Uterus (tissue), 4 donors: ENCODE data around the gene ZHX3. TPM values are rescaled to one million over a fixed set of nuclear protein-coding genes. Genes with fewer than 3 reads are reported as not detected.

Source experiments
- DNase-seq, 2 donors: peaks; one replicate each; pipeline ENCODE4 v3.0.0-alpha.2; 2019 to 2020
- H3K27ac ChIP-seq, 2 donors: fragments of 200-600 bp; sonication (generic); 1 replicate in 1 of 2; 2 replicates in 1 of 2; pipeline ENCODE4 v1.5.1; 2016 to 2018
- H3K27me3 ChIP-seq, 2 donors: fragments of 200-600 bp; sonication (generic); one replicate each; pipeline ENCODE4 v1.5.1; 2018 to 2019; ENCODE audit warnings: control low read depth in 1 of 2
- H3K36me3 ChIP-seq, 2 donors: fragments of 200-600 bp; sonication (generic); one replicate each; pipeline ENCODE4 v1.5.1; 2019; ENCODE audit warnings: control low read depth in 1 of 2
- H3K4me1 ChIP-seq, 2 donors: fragments of 200-600 bp; sonication (generic); one replicate each; pipeline ENCODE4 v1.5.1; 2018 to 2019; ENCODE audit warnings: control low read depth in 1 of 2
- H3K4me3 ChIP-seq, 2 donors: fragments of 200-600 bp; sonication (generic); 1 replicate in 1 of 2; 2 replicates in 1 of 2; pipeline ENCODE4 v1.5.1; 2018 to 2019; ENCODE audit warnings: mild to moderate bottlenecking in 1 of 2
- H3K9me3 ChIP-seq, 2 donors: fragments of 200-600 bp; sonication (generic); one replicate each; pipeline ENCODE4 v1.5.1; 2019; ENCODE audit warnings: control low read depth in 1 of 2
- CTCF ChIP-seq, 4 experiments: fragments of 200-600 bp in 2 of 4; fragments of 450-650 bp in 2 of 4; sonication (generic) in 2 of 4; IDR thresholded peaks; one replicate each; pipeline ENCODE4 v1.5.1; 2016 to 2019; ENCODE audit warnings: antibody characterized with exemption in 4 of 4, mild to moderate bottlenecking in 2 of 4, moderate library complexity in 1 of 4
- POLR2A ChIP-seq, 2 donors: fragments of 450-650 bp; IDR thresholded peaks; one replicate each; pipeline ENCODE4 v1.6.1; 2016; ENCODE audit warnings: antibody characterized with exemption in 2 of 2, mild to moderate bottlenecking in 1 of 2, moderate library complexity in 1 of 2
- intact Hi-C: fragments of 100-400 bp; cut with DNase I; formaldehyde crosslinking; loops from one replicate; pipeline ENCODE4 v1.15.1; 2023; ENCODE audit warnings: low total_unique reads
- total RNA-seq, 4 donors: library from RNA; depleted of rRNA in 3 of 4; stranded (reverse); fragments of >200 nt in 3 of 4; gene quantifications; one replicate each; pipeline versions ENCODE4 v1.1.0 to v1.2.4, GENCODE V29; 2014 to 2023
- donor health status: DM: yes; HTN: yes; CAD: no.

ZHX3 gene
- total RNA-seq, 4 donors from 2014 or later = 18.7 to 85.2 (median 25.0) TPM

DNA sequence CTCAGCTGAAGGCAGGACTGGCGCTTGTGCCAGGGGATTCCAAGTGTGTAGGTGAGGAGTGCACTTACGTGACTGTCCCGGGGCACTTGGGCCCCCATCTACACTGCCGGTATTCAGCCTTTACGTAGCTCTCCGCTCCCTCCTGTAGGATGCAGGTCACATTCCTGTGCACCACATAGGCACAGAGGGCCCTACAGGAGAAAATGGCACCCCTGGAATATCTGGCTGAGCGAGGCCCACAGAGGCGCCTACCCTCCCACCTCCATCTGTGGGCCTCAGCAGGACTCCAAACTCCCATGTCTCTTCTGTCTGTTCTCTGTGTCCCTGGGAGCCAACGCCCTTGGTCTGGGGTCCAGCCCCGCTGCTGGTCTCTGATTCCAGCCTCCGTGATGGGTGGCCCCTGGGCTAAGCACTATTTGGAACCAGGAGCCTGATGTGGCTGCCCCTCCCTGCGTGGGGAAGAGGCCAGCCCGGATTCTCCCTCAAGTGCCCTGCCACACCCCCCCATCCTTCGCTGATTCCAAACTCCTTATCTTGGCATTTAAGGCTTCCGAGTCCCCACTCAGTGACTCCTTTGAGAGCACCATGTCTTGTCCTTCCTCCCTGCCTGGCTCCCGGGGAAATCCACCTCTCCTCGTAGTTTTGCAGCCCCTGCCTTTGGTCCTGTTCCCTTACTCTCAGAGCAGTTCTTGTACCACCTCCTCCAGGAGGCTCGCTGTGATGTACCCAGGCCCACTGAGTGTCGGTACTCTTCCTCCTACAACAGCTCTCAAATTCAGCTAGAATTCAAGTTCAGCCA is 47.6 kb upstream of the ZHX3 start:
- intact Hi-C loops = no loop called here
- Histone ChIP-seq H3K9me3 (no peaks in the 10 kb centered on the region), H3K27ac (no peak overlapping the region), H3K4me1 (peaks cover 0 to 5% of the 10 kb centered on the region in 2 donors), H3K36me3 (no peaks in the 10 kb centered on the region), H3K4me3 (no peak overlapping the region), H3K27me3 (no peaks in the 10 kb centered on the region)
- TF ChIP-seq CTCF (IDR thresholded peaks at IDR 0.05) (no peak), POLR2A (IDR thresholded peaks at IDR 0.05) (no peak)
- no peak for DNase-seq

GRCh38 chr20:41364236-41364855 is 46.8 kb upstream of the ZHX3 start:
- TF ChIP-seq POLR2A (IDR thresholded peaks at IDR 0.05) (no peak), CTCF (IDR thresholded peaks at IDR 0.05) (no peak)
- Histone ChIP-seq H3K27me3 (no peaks in the 10 kb centered on the region), H3K4me3 (no peak overlapping the region), H3K27ac (no peak overlapping the region), H3K4me1 (peaks cover 0 to 5% of the 10 kb centered on the region in 2 donors), H3K9me3 (no peaks in the 10 kb centered on the region), H3K36me3 (no peaks in the 10 kb centered on the region)
- DNase-seq = no peak
- intact Hi-C loops = no loop called here

DNA sequence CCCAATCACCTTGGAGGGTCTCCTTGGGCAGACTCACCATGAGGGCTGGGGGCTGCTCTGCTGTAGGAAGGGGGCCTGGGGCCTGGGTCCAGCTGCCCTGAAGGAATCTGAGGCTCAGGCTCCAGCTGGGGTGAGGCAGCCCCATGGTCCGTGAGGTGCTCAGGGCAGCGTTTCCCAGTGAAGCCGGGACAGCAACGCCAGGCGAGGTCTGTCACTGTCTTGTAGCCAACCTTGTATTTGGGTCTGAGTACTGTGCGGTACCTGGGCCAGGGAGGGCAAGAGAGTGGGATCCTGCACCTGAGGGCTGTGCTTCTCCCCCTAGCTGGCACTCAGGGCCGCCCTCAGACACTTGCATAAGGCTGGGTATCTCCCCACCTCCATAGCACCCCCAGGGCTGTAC is 46.1 kb upstream of the ZHX3 start:
- Histone ChIP-seq H3K4me3 (no peak overlapping the region), H3K27me3 (no peaks in the 10 kb centered on the region), H3K4me1 (peaks cover 0 to 5% of the 10 kb centered on the region in 2 donors), H3K36me3 (no peaks in the 10 kb centered on the region), H3K9me3 (no peaks in the 10 kb centered on the region), H3K27ac (no peak overlapping the region)
- DNase-seq = no peak
- intact Hi-C loops = no loop called here
- TF ChIP-seq CTCF (IDR thresholded peaks at IDR 0.05) = no peak

GRCh38 chr20:41362748-41363140 is 45.2 kb upstream of the ZHX3 start:
- Histone ChIP-seq H3K4me1 (peaks cover 0 to 5% of the 10 kb centered on the region in 2 donors), H3K4me3 (no peak overlapping the region), H3K27me3 (no peaks in the 10 kb centered on the region), H3K27ac (no peak overlapping the region), H3K36me3 (no peaks in the 10 kb centered on the region), H3K9me3 (no peaks in the 10 kb centered on the region)
- intact Hi-C loops = no loop called here
- TF ChIP-seq CTCF (IDR thresholded peaks at IDR 0.05) (no peak), POLR2A (IDR thresholded peaks at IDR 0.05) (no peak)
- DNase-seq = no peak
